H7 (cell line): ENCODE measurements around the gene ABCA12. TPM values are rescaled to one million over a fixed set of nuclear protein-coding genes. Genes with fewer than 3 reads are reported as not detected.

Experiments used
- DNase-seq: peaks from one replicate; pipeline ENCODE4 v3.0.0; 2012
- H3K27me3 ChIP-seq: 2 replicates; pipeline ENCODE4 v1.6.0; 2011; ENCODE audit warnings: mild to moderate bottlenecking, low read length; ENCODE audit not compliant: control insufficient read depth, insufficient read depth
- H3K36me3 ChIP-seq: replicated peaks from 2 replicates; pipeline ENCODE4 v1.5.1; 2011; ENCODE audit warnings: low read length; ENCODE audit not compliant: control insufficient read depth, insufficient read depth
- H3K4me3 ChIP-seq: 2 replicates; pipeline ENCODE4 v1.5.1; 2011; ENCODE audit warnings: low read depth, mild to moderate bottlenecking, control low read depth, low read length, moderate library complexity; ENCODE audit not compliant: insufficient read depth
- total RNA-seq: library from RNA; depleted of rRNA; stranded (reverse); fragments of >200 nt; shearing (Covaris generic); gene quantifications from 2 replicates; pipeline ENCODE4 v1.2.3, GENCODE V29; 2014; rRNA removed

The ABCA12 gene
- total RNA-seq, 1 experiment from 2014 or later, result not detected

GRCh38 chr2:214895469-214895868 lies 243.0 kb downstream of the ABCA12 start:
- H3K4me3 ChIP-seq, result no peak overlapping the region
- no peaks in the 10 kb centered on the region for H3K27me3 ChIP-seq
- no peak for DNase-seq
- H3K36me3 ChIP-seq, result no peaks in the 10 kb centered on the region

- Histone ChIP-seq H3K4me3 (no peak overlapping the region), H3K27me3 (no peaks in the 10 kb centered on the region), H3K36me3 (no peaks in the 10 kb centered on the region)
- no peak for DNase-seq
These were observed 249.1 kb downstream of the ABCA12 start for GRCh38 chr2:214889301-214889700.

GRCh38 chr2:214881647-214882202 lies 256.7 kb downstream of the ABCA12 start:
- Histone ChIP-seq H3K36me3 (no peaks in the 10 kb centered on the region), H3K4me3 (no peak overlapping the region), H3K27me3 (no peaks in the 10 kb centered on the region)
- DNase-seq, result no peak

Other genes starting within 250 kb of the ABCA12 start
- 36.6 and 41.0 TPM in 2 replicates for gene ATIC, start 173.4 kb upstream of the ABCA12 start, total RNA-seq